SK-N-MC (cell line): Measurements from ENCODE around the gene MMAB.

Experiments
- EZH2 ChIP-seq: fragments of 200-600 bp; sonication (generic); IDR thresholded peaks from one replicate; pipeline ENCODE4 v1.6.1; 2017; ENCODE audit warnings: antibody characterized with exemption
- FOXP2 ChIP-seq: optimal IDR thresholded peaks from 2 replicates; pipeline ENCODE3; 2011; ENCODE audit warnings: mild to moderate bottlenecking, moderate library complexity; ENCODE audit not compliant: insufficient read depth; ENCODE audit errors: extremely low read length, control extremely low read depth
- POLR2AphosphoS5 ChIP-seq: IDR thresholded peaks from 2 replicates; pipeline ENCODE4 v1.6.1; 2012; ENCODE audit warnings: mild to moderate bottlenecking, low read depth, low read length, borderline replicate concordance

DNA sequence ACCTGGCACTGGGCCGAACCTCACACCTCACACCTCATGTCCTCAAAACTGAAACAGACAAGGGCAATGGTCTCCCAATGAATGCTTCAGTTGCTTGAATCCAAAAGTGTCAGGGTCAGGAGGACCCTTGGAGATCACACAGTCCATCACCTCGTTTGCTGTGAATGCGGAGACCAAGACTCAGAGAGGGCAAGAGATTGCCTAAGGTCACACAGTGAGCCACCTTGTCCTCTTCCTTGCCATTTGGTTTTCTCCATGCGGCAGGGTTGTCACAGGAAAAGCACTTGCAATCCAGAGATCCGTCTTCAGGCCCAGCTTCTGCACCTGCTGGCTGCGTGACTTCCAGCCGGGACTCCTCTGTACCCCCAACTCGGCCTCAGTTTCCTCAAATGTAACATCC lies 28.3 kb upstream of the MMAB start:
- TF ChIP-seq EZH2 (no peak), POLR2AphosphoS5 (no peak), FOXP2 (no peak)
